GM18520 (cell line): Measurements from ENCODE around the gene KCNAB2.
"Not testable (repeated sequence)": the region's sequence is repeated elsewhere in the genome, so short reads cannot be mapped to it uniquely, and the experiment has no call there.

Source experiments
- ATAC-seq: cut with Tn5 transposase; IDR thresholded peaks from one replicate; pipeline ENCODE4 v1.9.1; 2021; ENCODE audit not compliant: unreplicated experiment

KCNAB2 gene

DNA sequence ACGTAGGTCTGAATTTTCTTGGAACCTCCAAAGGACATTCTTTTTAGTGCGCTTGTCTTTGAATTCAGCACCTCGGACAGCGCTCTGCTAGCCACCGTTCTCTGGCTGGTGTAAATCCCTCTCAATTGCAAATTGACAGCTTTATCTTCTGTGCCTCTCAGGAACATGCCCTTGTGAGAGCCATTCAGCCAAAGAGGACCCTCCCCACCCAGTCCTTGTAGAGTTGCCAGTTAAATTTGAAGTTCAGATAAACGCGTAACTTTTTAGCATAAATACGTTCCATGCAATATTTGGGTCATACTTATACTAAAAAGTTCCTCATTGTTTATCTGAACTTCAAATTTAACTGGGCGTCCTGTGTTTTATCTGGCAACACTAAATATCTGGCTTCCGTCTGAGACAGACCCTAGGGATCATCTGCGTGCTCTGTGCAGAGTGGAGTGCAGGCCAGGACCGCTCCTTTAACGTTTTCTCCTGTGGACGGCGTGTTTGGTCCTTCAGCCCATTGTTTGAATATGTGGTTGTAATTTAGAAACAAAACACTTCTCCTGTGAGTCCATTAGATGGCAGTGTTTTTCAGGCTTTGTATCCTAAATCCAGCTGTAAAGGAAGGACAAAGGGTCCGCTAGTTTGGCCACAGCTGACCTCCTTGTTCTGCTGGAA, 7.0 kb downstream of the KCNAB2 start:
- no peak for ATAC-seq

DNA sequence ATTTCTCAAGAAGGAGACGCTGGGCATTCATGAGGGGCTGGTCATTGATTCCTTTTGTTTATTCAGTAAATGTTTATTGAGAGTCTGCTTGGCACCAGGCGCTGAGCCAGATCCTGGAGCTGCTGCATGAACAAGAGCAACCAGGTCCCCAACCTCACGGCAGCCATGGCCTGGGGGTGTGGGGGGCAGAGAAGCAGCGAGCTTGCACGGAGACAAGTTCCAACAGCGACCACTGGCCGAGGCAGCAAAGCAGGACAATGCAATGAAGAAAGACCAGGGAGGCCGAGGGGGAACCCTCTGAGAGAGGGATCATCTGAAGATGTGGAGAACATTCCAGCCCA, 7.5 kb downstream of the KCNAB2 start:
- no peak for ATAC-seq

DNA sequence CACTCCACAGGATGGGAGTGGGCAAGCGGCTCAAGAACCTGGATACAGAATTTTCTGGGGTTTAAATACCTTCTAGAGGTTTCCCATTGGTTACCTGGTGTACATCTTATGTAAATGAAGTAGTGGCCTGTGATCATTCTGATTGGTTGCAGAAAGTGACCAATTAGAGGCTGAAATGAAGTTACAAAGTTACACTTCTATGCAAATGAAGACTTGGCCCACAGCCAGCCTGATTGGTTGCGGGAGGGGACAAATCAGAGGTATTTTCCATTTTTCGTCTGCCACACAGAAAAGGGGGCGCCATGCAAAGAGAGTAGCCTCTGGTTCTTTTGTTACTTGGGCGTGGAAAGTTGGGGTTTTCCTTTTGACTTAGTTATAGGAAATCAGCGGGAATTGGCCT, 8.9 kb downstream of the KCNAB2 start:
- ATAC-seq = no peak

DNA sequence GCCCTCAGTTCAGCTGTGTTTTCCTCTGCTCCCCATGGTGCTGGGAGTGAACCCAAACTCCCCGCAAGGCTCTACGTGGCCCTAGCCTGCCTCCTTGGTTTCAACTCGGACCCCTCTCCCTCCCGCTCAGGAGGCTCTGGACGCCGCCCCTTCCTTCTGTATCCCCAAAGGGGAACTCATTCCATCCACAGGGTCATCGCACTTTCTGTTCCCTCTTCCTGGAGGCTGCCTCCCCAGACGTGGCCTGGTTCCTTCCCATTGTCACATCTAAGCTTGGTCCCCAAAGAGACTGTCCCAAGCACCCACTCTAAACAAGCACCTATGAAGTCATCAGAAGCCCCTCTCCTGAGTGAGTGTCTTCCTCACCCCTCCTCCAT, 10.9 kb downstream of the KCNAB2 start:
- no peak for ATAC-seq

DNA sequence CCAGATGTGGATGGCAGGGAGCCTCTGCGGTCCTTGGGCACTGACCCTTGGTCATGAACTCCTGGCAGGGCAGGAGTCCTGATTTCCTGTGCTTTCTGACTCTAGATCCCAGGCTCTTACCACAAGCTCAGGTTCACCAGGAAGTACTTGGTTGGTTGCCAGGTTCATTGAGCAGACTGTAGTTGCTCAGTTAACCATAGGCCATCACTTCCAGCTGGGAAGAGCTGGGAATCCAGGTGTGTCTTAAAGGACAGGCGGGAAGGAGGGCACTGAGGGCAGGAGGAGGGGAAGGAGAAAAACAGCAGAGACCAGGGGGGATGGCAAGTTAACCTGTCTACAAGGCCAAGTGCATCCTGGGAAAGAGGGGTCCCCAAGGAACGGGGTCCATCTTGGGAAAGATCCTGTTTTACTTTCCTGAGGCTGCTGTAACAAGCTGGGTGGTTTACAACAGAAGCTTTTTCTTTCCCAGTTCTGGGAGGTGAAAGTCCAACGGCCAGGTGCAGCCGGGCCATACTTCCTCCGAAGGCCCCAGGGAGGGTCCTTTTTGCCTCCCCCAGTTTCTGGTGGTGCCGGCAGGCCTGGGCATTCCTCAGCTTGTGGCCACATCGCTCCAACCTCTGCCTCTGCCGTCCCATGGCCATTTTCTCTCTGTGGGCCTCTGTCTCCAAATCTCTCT, 11.6 kb downstream of the KCNAB2 start:
- no peak for ATAC-seq

DNA sequence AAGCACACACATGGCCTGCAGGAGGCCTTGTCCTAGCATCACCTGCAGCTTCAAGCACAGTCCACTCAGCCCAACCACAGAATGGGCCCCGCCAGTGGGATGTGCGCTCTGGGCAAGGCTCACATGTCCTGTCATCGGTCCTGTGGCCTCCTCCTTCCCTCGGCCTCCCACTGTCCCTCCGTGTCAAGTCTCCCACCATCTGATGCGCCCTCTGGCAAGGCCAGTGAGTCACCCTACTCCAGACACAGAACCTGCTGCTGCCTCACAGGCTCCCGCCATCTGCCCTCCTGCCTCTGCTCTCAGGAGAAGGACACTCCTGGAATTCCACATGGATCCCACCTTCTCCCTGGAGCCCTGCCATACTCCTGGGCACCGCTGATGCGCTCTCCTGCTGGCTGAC, 14.2 kb downstream of the KCNAB2 start:
- no peak for ATAC-seq

DNA sequence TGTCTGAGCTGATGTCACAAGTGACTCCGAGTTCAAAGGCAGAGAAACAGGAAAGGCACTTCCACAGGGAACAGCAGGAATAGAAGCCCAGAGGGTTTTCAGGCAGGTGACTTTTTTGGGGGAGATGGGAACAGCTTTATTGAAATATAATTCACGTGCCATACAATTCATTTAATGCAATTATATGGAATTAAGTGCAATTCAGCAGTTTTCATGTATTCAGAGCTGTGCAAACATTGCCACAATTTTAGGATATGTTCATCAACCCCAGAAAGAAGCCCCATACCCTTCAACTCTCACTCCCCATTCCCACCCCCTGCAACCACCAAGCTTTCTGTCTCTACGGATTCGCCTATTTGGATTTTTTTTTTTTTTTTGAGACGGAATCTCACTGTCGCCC, 17.0 kb downstream of the KCNAB2 start:
- ATAC-seq = no peak

DNA sequence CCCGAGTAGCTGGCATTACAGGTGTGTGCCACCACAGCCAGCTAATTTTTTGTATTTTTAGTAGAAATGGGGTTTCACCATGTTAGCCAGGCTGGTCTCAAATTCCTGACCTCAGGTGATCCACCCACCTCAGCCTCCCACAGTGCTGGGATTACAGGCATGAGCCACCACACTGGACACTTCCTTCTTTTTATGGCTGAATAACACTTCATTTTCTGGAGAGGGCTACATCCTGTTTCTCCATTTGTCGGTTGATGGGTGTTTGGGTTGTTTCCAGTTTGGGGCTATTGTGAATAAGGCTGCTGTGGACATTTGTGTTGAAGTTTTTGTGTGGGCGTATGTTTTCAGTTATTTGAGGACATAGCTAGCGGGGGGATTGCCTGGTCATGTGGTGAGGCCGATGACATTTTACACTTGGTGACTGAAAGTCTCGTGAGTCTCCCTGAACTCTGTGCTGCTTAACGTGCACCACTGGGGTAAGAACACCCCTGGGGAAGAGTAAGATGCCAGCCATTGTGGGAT, 17.9 kb downstream of the KCNAB2 start:
- not testable (repeated sequence) for ATAC-seq

DNA sequence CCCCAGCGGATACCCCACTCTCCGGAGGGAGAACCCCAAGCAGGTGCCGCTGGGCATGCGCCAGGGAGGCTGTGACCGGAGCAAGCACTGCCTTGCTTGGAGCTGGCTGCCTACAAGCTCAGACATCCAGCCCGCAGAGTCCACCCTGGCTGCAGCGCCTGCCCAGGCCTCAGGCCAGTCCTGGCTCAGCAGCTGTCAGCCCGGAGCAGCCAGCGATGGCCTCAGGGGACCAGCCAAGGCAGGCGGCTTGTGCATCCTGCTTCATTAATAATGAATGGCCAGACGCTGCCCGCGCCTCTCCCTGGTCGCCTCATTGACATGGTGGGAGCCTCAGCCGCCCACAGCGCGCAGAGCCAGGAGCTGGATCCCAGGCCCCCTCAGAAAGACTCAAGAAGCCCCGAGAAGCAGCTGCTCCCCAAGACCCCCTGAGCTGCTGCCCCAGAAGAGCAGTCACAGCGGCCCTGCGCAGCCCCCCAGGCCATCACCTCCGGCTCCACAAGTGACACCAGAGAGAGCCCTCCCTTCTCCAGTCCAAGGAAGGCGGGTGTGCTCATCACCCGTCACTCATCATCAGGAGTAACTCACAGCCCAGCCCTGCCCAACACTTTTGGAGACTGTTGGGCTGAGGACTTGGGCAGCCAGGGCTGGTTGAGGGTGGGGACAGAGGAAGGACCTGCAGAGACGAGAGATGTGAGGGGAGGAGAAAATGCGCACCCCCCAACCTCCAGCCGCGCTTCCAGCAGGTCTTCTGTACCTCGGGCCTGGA, 19.6 kb downstream of the KCNAB2 start:
- ATAC-seq = no peak

DNA sequence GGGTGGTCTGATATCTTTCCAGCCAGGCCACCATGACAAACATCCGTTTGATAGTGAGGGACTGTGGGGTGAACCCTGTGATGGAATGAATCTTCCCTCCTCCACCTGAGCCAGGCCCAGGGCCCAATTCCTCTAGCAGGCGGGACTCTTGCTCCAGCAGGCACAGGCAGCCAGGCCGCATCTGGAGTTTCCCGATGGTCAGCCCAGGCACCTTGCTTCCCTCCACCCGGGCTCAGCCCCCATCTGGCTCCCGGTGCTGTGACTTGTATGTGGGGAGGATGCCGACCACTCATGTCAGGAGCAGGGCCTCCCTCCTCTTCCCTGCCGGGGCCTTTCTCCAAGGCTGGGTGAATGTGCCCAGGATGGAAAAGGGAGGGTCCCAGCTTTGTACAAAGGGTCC, 21.0 kb downstream of the KCNAB2 start:
- ATAC-seq = no peak

DNA sequence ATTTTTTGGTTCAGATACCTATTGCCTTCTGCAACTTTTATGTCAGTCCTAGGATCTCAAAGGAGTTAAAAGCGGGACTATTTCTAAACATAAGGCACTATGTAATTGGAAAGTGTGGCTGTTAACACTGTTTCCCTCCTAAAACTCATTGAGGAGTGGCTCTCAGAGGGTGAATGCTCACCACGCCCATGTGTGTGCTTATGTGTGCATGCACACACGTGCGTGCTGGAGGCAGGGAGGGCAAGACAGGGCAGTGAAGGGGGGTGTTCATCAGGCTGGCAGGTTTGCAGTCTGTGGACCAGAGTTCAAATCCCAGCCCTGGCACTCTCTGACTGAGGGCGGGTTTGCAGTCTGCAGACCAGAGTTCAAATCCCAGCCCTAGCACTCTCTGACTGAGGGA, 22.4 kb downstream of the KCNAB2 start:
- no peak for ATAC-seq

DNA sequence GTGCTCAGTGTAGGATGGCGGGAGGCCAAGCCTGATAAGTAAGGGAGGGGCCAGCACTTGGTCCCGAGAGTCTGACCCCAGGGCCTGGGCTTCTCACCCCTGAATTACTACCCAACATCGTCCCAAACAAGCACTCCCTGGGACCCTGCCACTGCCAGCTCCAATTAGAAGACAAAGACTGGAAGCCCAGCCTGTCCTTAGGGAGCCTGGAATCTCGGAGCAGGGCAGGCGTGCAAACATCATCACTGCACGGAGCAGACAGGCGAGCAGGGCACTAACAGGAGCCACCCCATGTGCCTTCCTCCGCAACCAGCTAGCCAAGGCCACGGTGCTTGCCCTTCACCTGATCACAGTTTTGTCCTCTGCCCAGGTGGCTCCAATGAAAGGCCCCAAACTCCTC, 23.2 kb downstream of the KCNAB2 start:
- ATAC-seq = no peak

DNA sequence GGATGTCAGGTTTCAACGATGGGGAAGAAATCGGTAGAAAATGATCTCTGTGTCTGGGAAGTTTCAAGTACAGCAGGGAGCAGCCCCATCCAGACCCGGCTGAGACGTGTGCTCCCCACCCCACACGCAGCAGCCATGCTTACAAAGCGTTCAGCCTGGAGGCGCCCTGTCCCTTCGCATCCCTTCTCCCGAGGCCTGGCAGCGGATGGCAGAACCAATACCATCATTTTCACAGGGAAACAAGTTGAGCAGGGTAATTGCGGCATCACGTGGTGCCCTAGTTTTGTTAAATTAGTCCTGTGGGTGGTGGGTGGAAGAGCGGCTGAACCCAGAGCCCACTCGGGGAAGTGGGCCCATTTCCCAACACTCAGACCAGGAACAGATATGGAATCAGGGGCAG, 23.9 kb downstream of the KCNAB2 start:
- no peak for ATAC-seq

DNA sequence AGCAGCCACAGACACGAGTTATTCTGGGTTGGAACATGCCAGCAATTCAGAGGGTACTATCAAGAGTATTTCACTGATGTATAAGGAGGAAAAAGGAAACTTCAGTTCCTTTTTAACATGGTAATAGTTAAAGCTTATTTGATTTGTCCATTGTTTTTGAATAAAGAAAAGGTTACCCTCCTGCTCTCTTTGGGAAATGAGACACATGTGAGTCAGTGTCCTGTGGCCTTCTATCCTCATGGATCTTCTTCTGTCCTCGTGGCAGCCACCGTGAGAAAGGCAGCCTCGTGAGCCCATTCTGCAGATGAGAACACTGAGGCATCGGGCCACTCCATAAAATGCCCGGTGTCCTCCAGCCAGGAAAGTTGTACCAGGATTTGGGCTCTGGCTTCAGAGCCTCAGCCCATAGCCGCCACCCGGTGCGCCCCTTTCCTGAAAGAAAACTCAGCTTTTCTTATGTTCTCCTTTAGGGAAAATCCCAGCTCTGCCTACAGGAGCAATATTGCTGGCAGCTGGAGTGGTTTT, 24.8 kb downstream of the KCNAB2 start:
- ATAC-seq = no peak

DNA sequence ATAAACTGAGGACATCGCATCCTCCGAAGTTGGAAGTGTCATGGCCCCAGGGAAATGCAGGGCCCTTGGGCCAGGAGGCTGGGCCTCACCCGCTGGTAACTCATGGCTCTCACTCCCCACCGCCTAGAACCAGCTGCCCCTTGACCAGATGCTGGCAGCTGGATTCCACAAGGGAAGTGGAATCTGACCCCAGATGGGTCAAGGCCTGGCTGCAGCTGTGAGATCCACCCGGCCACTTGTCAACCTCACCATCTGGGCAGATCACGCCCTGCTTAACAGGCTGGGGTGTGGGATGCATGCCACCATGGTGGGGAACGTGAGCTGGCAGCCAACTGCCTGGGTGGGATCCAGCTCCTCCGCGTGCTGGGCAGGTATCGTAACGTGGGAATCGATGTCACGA, 25.5 kb downstream of the KCNAB2 start:
- ATAC-seq = no peak

DNA sequence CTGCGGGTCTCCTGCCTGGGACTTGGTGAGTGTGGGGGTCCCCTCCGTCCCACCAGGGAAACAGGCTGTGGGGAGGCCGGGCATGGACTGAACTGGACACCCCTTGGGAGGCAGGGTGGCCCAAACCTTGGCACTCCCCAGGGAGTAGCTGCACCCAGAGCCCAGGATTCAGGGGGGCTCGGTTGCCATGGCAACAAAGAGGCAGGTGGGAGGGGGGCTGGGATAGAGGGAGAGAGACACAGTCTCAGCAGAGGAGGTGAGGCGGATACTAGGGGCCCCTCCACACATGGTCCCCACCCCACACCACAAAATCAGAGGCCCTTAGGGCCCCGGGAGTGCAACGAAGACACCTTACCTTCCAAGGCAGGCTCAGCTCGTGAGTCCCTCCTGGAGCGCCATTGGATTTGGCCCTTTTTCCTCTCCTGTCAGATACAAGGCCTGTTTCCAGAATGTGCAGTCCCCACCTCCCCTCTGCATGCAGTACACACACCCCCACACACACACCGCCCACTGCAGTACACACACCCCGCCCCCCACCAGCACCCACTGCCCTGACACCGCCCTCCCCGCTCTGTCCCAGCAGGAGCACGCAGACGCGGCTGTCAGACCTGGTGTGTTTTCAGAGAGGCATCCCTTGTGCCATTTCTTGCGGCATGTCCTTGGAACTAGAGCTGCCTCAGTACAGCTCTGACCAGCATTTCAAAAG, 27.2 kb downstream of the KCNAB2 start:
- no peak for ATAC-seq

DNA sequence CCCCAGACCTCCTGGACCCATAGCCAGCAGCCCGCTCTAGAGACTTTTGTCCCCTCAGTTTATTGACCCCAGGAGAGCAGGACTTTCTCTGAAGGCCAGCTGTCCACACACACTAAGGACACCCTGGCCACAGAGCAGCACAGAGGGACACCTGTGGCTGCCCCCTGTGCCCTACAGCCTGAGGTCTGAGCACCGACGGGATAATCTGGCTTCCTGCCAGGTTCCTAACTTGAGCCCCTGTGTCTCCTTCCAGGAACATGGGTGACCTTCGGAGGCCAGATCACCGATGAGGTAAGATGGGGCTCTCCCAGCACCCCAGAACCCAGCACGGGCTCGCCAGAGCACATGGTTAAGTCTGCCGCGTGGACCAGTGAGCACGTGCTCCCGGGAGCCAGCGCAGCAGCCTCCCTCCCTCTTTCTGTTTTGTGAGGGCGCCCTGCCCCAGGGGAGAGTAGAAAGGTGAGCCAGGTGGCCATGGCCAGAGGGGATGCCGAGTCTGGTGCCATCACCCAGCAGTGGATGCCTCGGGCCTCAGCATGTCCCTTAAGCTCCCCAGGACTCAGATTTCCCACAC, 27.9 kb downstream of the KCNAB2 start:
- no peak for ATAC-seq

DNA sequence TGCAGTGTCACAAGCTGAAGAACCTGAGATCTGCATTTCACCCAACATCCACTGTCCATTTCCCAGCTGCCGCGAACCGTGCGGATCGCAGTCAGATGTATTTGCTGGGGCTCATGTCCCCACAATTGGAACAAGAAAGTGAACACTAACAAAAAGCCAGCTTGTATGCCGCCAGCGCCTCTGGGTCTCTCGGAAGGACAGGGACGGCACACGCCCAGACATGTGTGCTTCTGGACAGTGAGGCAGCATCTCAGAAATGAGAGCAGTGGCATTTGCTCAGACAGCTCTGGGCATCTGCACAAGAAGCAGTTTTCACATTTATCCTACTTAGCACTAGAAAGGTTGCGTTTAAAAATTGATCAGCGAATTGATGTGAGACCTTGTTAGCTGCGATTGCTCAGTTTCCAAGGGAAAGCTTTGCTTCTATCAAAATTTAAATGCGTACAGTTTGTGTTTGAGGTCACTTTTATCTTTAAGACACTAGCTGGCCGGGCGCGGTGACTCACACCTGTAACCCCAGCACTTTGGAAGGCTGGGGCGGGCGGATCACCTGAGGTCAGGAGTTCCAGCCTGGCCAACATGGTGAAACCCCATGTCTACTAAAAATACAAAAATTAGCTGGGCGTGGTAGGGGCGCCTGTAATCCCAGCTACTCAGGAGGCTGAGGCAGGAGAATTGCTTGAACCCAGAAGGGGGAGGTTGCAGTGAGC, 28.7 kb downstream of the KCNAB2 start:
- no peak for ATAC-seq

DNA sequence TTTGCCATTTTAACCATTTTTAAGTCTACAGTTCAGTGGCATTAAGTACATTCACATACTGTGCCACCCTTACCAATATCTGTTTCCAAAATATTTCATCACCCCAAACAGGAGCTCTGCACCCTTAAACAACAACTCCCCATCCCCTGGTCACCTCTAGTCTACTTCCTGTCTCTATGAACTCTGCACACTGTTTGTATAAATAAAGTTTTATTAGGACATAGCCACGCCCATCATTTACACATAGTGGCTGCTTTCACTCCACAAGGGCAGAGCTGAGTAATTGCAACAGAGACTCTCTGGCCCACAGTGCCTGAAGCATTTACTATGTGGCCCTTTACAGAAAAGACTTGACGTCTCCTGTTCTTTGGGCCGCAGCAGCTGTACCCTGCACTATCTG, 30.1 kb downstream of the KCNAB2 start:
- no peak for ATAC-seq

DNA sequence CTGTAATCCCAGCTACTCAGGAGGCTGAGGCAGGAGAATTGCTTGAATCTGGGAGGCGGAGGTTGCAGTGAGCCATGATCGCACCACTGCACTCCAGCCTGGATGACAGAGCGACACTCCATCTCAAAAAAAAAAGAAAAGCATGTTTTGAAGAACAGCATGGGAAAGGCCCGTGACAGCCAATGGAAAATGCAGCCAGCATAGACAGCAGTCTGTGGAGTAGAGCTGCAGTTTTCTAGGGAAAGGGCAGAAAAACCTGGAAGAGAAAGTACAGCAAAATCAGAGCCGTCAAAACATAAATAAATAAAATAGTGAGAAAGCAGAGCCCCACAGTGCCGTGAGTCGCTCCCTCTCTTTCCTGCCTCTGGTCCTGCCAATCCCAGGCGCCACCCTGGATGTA, 31.4 kb downstream of the KCNAB2 start:
- ATAC-seq = not testable (repeated sequence)
